HG03432 (cell line): Measurements from ENCODE around the gene INS.

Experiments used
- ATAC-seq: cut with Tn5 transposase; IDR thresholded peaks from one replicate; pipeline ENCODE4 v1.9.1; 2021; ENCODE audit warnings: mild to moderate bottlenecking, moderate library complexity; ENCODE audit not compliant: unreplicated experiment

Gene INS

GRCh38 chr11:2167141-2168045 lies 6.4 kb upstream of the INS start:
- no peak for ATAC-seq

GRCh38 chr11:2166091-2166851 lies 5.3 kb upstream of the INS start:
- no peak for ATAC-seq

DNA sequence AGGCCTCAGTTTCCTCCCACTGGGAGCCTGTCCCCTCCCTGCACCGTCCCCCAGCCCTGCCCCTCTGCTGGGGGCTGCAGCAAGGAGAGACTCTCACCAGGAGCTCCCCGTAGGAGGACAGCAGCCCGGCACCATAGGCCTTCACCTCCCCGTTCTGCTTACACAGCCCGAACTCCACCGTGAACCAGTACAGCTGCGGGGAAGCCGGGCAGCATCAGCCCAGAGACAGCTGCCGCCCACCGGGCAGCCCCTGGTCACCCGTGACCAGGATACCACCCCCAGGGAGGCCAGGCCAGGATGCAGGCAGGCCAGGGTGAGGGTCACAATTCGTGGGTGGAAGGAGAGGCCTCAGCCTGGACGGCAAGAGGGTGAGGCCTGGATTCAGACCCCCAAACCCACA lies 4.6 kb upstream of the INS start:
- ATAC-seq, result no peak

DNA sequence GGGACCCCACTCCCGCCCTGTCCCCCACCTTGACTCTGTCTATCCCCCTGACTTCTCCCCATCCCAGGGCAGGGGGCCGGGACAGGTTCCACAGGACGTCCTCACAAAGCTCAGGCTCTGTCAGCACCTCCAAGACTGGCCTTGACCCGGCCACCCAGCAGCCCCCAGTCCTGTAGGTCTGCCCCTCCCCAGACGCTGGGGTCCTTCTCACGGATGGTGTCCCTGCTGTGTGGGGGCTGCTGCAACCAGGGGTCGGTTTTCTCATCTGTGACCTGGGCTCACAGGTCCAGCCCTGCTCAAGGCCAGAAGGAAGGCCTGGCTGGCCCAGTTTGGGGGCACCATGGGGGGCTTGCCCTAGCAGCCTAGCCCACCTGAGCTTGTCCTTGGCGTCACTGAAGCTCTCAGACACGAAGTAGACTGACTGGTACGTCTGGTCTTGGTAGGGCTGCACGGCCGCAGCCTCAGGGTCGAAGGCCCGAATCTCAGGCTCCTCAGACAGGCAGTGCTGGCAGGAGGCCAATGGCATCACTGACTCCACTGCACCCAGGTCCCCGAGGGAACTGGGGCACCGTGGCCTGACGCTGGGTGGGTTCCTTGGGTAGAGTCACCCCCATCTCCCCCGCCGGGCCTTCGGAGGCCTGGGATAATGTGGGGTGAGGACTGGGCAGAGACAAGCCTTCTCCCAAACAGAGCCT lies 4.0 kb upstream of the INS start:
- ATAC-seq, result no peak

- ATAC-seq, result no peak
Observed at GRCh38 chr11:2164081-2164480, 3.1 kb upstream of the INS start.

DNA sequence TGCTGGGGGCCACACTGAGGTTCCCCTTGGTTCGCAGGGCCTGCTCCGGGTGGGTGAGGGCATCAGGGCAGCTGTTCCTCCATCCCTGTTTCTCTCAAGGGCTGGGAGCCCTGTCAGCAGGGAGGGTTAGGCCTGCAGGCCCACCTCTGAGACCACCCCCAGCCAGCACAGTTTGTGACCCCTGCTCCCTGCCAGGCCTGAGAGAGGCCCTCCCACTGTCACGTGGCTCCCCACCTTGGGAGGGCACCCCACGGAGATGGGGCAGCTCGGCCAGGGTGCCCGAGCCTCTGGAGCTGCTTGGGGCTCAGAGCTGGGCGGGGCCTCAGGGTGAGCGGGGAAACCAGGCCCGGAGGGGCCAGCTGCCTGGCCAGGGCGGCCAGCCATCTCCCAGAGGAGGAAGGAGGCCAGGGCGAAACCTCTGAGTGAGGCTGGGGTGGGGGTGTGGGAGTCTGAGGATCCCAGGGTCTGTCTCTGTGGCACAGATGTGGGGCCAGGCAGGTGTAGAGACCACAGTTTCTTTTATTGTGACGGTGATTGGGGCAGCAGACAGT lies 2.5 kb upstream of the INS start:
- ATAC-seq, result no peak

- no peak for ATAC-seq
Observed at GRCh38 chr11:2159536-2160413, 1.2 kb downstream of the INS start.

DNA sequence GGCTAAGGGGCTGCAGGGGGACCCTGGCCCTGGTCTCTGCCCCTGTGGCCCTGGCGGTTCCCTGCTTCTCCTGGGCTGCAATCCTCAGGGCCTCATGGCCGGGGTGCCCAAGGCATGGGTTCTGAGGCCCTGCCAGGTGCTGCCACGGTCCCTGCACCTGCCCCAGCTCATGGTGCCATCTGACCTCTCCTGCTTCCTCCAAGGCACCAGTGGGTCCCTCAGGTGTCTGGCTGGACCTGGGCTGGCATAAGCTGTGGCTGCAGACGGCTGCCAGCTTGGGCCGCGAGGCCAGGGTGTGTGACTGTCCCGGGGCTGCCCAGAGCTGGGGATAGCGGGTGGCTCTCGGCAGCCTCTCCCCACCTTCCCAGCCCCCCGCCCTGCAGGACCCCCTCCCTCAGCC lies 2.0 kb downstream of the INS start:
- no peak for ATAC-seq

DNA sequence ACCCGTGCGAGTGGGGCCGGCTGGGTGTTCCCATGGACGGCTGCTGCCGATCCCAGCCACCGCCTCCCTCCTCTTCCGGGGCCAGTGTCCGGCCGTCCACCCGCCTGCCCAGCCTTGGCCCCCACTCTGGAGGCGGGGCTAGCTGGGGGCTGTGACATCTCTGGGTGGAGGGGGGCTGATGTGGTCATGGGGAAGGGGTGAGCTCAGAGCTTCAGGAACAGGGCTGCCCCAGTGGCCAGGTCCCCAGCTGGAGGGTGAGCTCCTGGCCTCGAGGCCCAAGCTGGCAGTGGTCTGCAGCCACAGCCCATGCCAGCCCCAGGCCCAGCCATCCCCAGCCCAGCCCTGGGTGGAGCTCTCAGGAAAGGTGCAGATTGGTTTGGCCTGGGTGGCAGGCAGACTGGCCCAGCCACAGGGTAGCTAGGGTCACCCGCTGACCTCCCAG lies 2.7 kb downstream of the INS start:
- ATAC-seq, result no peak

DNA sequence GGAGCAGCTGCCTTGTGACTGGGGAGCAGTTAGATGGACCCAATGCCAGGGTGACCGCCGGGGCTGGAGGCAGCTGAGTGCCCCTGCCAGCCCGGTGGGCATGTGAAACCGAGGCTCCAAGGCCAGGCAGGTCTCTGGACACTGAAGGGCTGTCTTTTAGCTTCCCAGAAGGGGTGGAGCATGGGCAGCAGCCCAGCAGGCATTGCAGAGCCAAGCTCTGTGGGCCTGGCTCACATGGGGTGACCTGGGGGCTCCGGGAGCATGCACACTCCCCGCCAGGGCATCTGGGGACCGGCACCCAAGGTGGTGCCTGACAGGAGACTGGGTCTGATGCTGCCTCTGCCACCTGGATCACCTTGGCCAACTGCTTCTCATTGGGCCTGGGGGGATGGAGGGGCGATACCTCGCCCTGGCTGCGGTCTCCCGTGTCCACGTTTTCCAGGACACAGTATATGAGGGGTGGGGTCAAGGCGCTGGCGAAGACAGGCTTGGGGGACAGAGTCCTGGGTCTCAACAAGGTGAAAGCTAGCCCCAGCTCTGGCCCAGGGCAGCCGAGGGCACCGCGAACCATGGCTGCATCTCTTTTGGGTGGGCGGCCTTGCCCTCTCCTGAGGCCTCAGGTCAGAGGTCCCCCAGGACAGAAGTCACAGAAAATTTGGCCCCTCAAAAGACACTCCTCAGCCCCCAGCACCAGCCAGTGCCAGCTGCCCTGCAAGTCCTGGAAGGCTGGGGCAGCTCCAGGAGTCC lies 3.5 kb downstream of the INS start:
- no peak for ATAC-seq

GRCh38 chr11:2156416-2157182 lies 4.4 kb downstream of the INS start:
- no peak for ATAC-seq

- ATAC-seq, result no peak
Observed at GRCh38 chr11:2155511-2155910, 5.5 kb downstream of the INS start.

- ATAC-seq, result no peak
Observed at GRCh38 chr11:2154889-2155288, 6.1 kb downstream of the INS start.

DNA sequence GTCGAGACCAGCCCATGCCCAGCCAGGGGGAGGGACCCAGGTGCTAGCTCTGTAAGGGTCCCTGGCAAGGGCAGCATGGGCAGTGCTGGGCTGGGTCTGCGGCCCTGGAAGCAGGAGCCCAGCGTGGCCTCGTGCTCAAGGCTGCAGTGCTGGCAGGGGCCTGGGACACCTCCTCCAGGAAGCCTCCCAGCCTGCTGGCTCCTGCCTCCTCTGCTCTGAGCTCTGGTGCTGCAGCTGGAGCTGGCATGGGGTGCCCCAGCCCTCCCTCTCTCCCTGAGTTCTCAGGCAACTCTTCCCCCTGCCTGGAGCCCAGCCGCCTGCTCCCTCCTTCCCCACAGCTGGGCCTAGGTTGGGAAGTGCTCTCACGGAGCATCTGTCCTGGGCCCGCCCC lies 6.8 kb downstream of the INS start:
- no peak for ATAC-seq

DNA sequence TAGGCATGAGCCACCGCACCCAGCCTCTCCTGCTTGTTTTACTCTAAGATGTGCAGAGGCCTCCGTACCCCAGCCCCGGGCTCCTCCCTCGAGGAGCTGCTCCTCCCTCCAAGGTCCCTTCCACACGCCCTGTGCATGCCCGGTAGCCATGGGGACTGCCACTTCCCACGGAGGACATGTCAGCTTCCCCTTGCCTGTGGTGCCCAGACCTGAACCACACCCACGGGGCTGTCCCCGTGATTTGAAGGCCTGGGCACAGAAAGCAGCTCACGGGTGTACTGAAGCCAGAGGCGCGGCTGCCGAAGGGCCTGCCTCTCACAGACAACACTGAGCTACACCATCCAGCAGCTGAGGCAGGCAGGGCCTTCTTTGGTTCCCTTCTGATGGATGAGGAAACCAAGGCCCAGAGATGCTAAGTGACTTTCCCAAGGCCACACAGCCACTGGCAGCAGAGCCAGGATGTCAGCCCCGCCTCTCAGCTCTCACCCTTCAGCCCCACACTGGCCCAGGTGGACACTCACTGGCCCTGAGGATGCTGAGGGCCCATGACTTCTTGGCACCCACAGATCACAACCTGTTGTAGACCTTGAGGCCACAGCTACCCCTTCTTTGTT lies 7.3 kb downstream of the INS start:
- ATAC-seq, result no peak

- peak; percentile 49 for ATAC-seq
Observed at GRCh38 chr11:2151500-2152257, 9.3 kb downstream of the INS start.
